SH-SY5Y (cell line): ENCODE results near the gene NAV2.

ENCODE experiments used
- GATA2 ChIP-seq: IDR thresholded peaks from 2 replicates; pipeline ENCODE4 v1.6.1; 2011; ENCODE audit warnings: mild to moderate bottlenecking, low read depth, low read length
- GATA3 ChIP-seq: IDR thresholded peaks from 2 replicates; pipeline ENCODE4 v1.6.1; 2011; ENCODE audit warnings: low read depth, mild to moderate bottlenecking, low read length, moderate library complexity

DNA sequence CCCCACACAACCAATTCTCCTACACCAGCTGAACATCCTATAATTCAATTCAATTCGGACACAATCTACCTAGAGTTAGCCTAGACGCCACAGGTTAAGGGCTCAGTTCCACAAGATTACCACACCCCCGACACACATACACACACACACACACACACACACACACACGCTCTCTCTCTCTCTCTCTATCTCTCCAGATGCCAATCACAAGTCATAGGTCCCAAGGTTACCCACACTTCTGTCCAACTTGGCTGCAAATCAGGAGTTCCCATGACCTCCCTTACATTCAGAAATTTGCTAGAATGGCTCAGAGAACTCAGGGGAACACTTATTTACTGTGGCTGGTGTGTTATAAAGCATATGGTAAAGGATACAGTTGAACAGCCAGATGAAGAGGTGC is 243.6 kb downstream of the NAV2 start:
- TF ChIP-seq GATA2 (no peak), GATA3 (no peak)
